ENCODE measurements around the gene FAM219B.

FAM219B gene

GRCh38 chr15:74873036-74873755, 33.5 kb downstream of the FAM219B start, which contains the start of gene SCAMP2:
TSS of gene SCAMP2 (minus strand) at chr15:74873365. CDS start at chr15:74873255, 110 bp downstream.
- peak; percentile 99 for DNase-seq (ENCODE audit: low spot score)

- DNase-seq (ENCODE audit: low spot score): no peak
These were observed 34.0 kb downstream of the FAM219B start for GRCh38 chr15:74872702-74873035.

GRCh38 chr15:74870436-74871215, 36.0 kb downstream of the FAM219B start:
- no peak for DNase-seq (ENCODE audit: low spot score)

GRCh38 chr15:74869726-74870407, 36.8 kb downstream of the FAM219B start:
- peak; percentile 44 for DNase-seq (ENCODE audit: low spot score)

GRCh38 chr15:74869372-74869725, 37.3 kb downstream of the FAM219B start:
- DNase-seq (ENCODE audit: low spot score): no peak

- no peak for DNase-seq (ENCODE audit: low spot score)
These were observed 38.6 kb downstream of the FAM219B start for GRCh38 chr15:74868059-74868458.

- DNase-seq (ENCODE audit: low spot score): no peak
These were observed 39.1 kb downstream of the FAM219B start for GRCh38 chr15:74867466-74868038.

GRCh38 chr15:74866090-74866489, 40.6 kb downstream of the FAM219B start:
- peak; percentile 77 for DNase-seq (ENCODE audit: low spot score)

- DNase-seq (ENCODE audit: low spot score): no peak
These were observed 41.3 kb downstream of the FAM219B start for GRCh38 chr15:74865316-74865715.

- no peak for DNase-seq (ENCODE audit: low spot score)
These were observed 42.4 kb downstream of the FAM219B start for GRCh38 chr15:74864296-74864695.

GRCh38 chr15:74863239-74864056, 43.2 kb downstream of the FAM219B start:
- no peak for DNase-seq (ENCODE audit: low spot score)

- no peak for DNase-seq (ENCODE audit: low spot score)
These were observed 48.3 kb downstream of the FAM219B start for GRCh38 chr15:74858369-74858740.

GRCh38 chr15:74857671-74858368, 48.8 kb downstream of the FAM219B start:
- DNase-seq (ENCODE audit: low spot score): no peak

GRCh38 chr15:74857082-74857655, 49.5 kb downstream of the FAM219B start:
- no peak for DNase-seq (ENCODE audit: low spot score)

GRCh38 chr15:74856537-74856936, 50.1 kb downstream of the FAM219B start:
- no peak for DNase-seq (ENCODE audit: low spot score)

- DNase-seq (ENCODE audit: low spot score): no peak
These were observed 50.8 kb downstream of the FAM219B start for GRCh38 chr15:74855857-74856256.

GRCh38 chr15:74854453-74855022, 52.1 kb downstream of the FAM219B start:
- no peak for DNase-seq (ENCODE audit: low spot score)

GRCh38 chr15:74851960-74852359, 54.7 kb downstream of the FAM219B start:
- DNase-seq (ENCODE audit: low spot score): no peak

GRCh38 chr15:74850393-74850792, 56.3 kb downstream of the FAM219B start:
- no peak for DNase-seq (ENCODE audit: low spot score)
